DOHH2 (cell line): ENCODE results near the gene NOM1.

Experiments
- H3F3A ChIP-seq: fragments of 200-600 bp; sonication (generic), shearing (Covaris generic); 2 replicates; pipeline ENCODE4 v1.6.0; 2016; ENCODE audit warnings: antibody characterized with exemption, mild to moderate bottlenecking; ENCODE audit not compliant: control insufficient read depth, insufficient read depth
- H3K27ac ChIP-seq: fragments of 200-600 bp; sonication (generic); 2 replicates; pipeline ENCODE4 v1.5.1; 2014; ENCODE audit warnings: low read depth, mild to moderate bottlenecking, low read length, moderate library complexity
- H3K27me3 ChIP-seq: fragments of 200-600 bp; sonication (generic); 2 replicates; pipeline ENCODE4 v1.6.1; 2014; ENCODE audit warnings: mild to moderate bottlenecking, low read length, mixed read lengths; ENCODE audit not compliant: control insufficient read depth
- H3K36me3 ChIP-seq: fragments of 200-600 bp; sonication (generic); 2 replicates; pipeline ENCODE4 v1.6.1; 2014; ENCODE audit warnings: mild to moderate bottlenecking, low read length, moderate library complexity, mixed read lengths; ENCODE audit not compliant: control insufficient read depth
- H3K4me1 ChIP-seq: fragments of 200-600 bp; sonication (generic); 2 replicates; pipeline ENCODE4 v1.6.1; 2014; ENCODE audit warnings: mild to moderate bottlenecking, low read length, mixed read lengths; ENCODE audit not compliant: control insufficient read depth
- H3K4me2 ChIP-seq: fragments of 200-600 bp; sonication (generic); 2 replicates; pipeline ENCODE4 v1.6.0; 2014; ENCODE audit warnings: mild to moderate bottlenecking, low read length, moderate library complexity
- H3K4me3 ChIP-seq: fragments of 200-600 bp; sonication (generic); 2 replicates; pipeline ENCODE4 v1.5.1; 2014; ENCODE audit warnings: mild to moderate bottlenecking, low read length, mixed read lengths
- H3K79me2 ChIP-seq: fragments of 200-600 bp; sonication (generic); 2 replicates; pipeline ENCODE4 v1.6.1; 2014; ENCODE audit warnings: mild to moderate bottlenecking, low read length, mixed read lengths; ENCODE audit not compliant: control insufficient read depth
- H3K9me2 ChIP-seq: fragments of 200-600 bp; sonication (generic); replicated peaks from 2 replicates; pipeline ENCODE4 v1.6.1; 2014; ENCODE audit warnings: mild to moderate bottlenecking, low read length, mixed read lengths; ENCODE audit not compliant: control insufficient read depth
- H3K9me3 ChIP-seq: fragments of 200-600 bp; sonication (generic); 2 replicates; pipeline ENCODE4 v1.6.1; 2014; ENCODE audit warnings: antibody characterized with exemption, low read length, mixed read lengths; ENCODE audit not compliant: control insufficient read depth, insufficient read depth
- H4K20me1 ChIP-seq: fragments of 200-600 bp; sonication (generic); 2 replicates; pipeline ENCODE4 v1.6.0; 2014; ENCODE audit warnings: low read depth, mild to moderate bottlenecking, antibody characterized with exemption, low read length, moderate library complexity; ENCODE audit not compliant: control insufficient read depth, insufficient read depth
- CTCF ChIP-seq: fragments of 200-600 bp; sonication (generic); IDR thresholded peaks from one replicate; pipeline ENCODE4 v1.5.1; 2014; ENCODE audit warnings: antibody characterized with exemption, mild to moderate bottlenecking, low read depth, low read length; ENCODE audit not compliant: poor library complexity, severe bottlenecking
- EZH2phosphoT487 ChIP-seq: fragments of 200-600 bp; sonication (generic); IDR thresholded peaks from 2 replicates; pipeline ENCODE4 v1.6.1; 2017; ENCODE audit warnings: borderline replicate concordance, mild to moderate bottlenecking, antibody characterized with exemption, low read length, moderate library complexity, mixed read lengths

The NOM1 gene

GRCh38 chr7:157021071-157021870, 71.8 kb downstream of the NOM1 start:
- H3K36me3 ChIP-seq, result no peaks in the 10 kb centered on the region
- no peak overlapping the region for H3K27ac ChIP-seq
- peaks cover 42% of the 10 kb centered on the region for H3K27me3 ChIP-seq
- H4K20me1 ChIP-seq, result no peaks in the 10 kb centered on the region
- no peaks in the 10 kb centered on the region for H3F3A ChIP-seq
- no peak for TF ChIP-seq CTCF
- no peak for TF ChIP-seq EZH2phosphoT487
- H3K9me3 ChIP-seq, result no peaks in the 10 kb centered on the region
- no peaks in the 10 kb centered on the region for H3K79me2 ChIP-seq
- no peak overlapping the region for H3K4me3 ChIP-seq
- peaks cover 5% of the 10 kb centered on the region; the same call in 1 of the 2 replicates for H3K4me1 ChIP-seq
- no peaks in the 10 kb centered on the region for H3K9me2 ChIP-seq
- no peak overlapping the region for H3K4me2 ChIP-seq

- TF ChIP-seq EZH2phosphoT487, result no peak
- no peak overlapping the region for H3K4me3 ChIP-seq
- no peaks in the 10 kb centered on the region for H3K36me3 ChIP-seq
- H3K4me1 ChIP-seq, result no peaks in the 10 kb centered on the region
- H3K9me2 ChIP-seq, result no peaks in the 10 kb centered on the region
- H3K9me3 ChIP-seq, result no peaks in the 10 kb centered on the region
- no peak overlapping the region for H3K4me2 ChIP-seq
- no peaks in the 10 kb centered on the region for H3F3A ChIP-seq
- no peaks in the 10 kb centered on the region for H4K20me1 ChIP-seq
- no peaks in the 10 kb centered on the region for H3K79me2 ChIP-seq
- peaks cover 37% of the 10 kb centered on the region for H3K27me3 ChIP-seq
- no peak overlapping the region for H3K27ac ChIP-seq
Measured at GRCh38 chr7:157021871-157022680, 72.6 kb downstream of the NOM1 start.
